GM20000 (cell line): ENCODE results near the gene RASL10B.
A peak's percentile ranks its signal among the peaks of the same experiment; 100 is the strongest.

Experiments used
- DNase-seq: peaks from one replicate; pipeline ENCODE4 v3.0.0; 2012; ENCODE audit warnings: low spot score
- TF ChIP-seq, protein P1 (sequence below): IDR thresholded peaks from 2 replicates; pipeline ENCODE4 v1.5.1; 2012; ENCODE audit warnings: mild to moderate bottlenecking, control low read depth; ENCODE audit errors: extremely low read depth, missing control alignments

Gene RASL10B, protein sequence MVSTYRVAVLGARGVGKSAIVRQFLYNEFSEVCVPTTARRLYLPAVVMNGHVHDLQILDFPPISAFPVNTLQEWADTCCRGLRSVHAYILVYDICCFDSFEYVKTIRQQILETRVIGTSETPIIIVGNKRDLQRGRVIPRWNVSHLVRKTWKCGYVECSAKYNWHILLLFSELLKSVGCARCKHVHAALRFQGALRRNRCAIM

DNA sequence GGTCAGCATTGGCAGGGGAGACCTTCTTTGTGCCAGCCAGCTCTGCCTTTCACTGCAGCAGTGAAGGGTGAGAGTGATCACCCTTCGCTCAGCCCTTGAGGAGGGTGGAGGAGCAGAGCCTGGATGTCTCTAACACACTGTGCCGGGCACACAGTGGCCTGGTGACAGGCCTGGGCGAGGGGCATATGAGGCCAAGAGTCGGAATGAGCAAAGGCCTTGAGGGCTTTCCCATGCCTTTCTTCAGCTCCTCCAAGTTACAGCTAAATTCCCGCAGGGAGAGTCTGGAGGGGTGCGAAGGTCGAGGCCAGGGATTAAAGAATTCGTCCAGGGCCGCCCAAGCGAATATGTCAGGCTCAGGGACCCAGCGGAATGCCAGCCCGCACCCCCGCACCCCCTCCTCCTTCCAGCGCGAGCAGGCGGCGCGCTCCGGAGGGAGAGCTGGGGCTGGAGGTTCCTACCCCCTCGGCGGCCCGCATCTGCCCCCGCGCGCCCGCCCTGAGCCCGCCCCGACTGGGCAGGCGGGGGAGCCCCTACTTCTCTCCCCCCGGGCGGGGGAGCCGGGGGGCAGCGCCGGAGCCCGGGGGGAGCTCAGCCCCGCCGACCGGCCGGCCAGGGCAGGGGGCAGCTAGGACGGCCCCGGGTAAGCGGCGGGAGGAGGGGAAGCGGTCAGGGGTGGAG is at the start of gene RASL10B:
TSS of gene RASL10B (plus strand) at position 401 of the 678 bp plus-strand sequence. CDS start 3,546 bp downstream, outside the sequence.
- TF ChIP-seq, protein P1, sequence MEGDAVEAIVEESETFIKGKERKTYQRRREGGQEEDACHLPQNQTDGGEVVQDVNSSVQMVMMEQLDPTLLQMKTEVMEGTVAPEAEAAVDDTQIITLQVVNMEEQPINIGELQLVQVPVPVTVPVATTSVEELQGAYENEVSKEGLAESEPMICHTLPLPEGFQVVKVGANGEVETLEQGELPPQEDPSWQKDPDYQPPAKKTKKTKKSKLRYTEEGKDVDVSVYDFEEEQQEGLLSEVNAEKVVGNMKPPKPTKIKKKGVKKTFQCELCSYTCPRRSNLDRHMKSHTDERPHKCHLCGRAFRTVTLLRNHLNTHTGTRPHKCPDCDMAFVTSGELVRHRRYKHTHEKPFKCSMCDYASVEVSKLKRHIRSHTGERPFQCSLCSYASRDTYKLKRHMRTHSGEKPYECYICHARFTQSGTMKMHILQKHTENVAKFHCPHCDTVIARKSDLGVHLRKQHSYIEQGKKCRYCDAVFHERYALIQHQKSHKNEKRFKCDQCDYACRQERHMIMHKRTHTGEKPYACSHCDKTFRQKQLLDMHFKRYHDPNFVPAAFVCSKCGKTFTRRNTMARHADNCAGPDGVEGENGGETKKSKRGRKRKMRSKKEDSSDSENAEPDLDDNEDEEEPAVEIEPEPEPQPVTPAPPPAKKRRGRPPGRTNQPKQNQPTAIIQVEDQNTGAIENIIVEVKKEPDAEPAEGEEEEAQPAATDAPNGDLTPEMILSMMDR = no peak
- peak; percentile 76 for DNase-seq

DNA sequence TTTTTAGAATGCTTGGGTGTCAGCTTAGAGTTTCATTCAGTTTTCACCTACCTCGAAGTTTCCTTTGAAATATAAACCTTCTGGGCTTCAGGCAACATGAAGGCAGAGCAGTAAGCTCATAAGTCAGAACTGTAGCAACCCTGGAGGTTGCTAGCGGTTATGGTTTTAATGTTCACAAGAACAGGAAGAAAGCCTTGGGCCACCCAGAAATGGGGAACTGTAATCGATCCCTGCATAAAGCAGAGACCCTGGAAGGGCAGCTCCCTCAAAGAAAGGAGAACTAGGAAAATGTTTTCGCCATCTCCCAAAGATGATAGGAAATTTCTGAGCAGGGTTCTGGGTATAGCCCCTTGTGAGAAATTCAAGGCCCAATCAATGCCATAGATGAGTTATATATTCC is 47.8 kb upstream of the RASL10B start:
- DNase-seq = no peak
- TF ChIP-seq, protein P1 = no peak

DNA sequence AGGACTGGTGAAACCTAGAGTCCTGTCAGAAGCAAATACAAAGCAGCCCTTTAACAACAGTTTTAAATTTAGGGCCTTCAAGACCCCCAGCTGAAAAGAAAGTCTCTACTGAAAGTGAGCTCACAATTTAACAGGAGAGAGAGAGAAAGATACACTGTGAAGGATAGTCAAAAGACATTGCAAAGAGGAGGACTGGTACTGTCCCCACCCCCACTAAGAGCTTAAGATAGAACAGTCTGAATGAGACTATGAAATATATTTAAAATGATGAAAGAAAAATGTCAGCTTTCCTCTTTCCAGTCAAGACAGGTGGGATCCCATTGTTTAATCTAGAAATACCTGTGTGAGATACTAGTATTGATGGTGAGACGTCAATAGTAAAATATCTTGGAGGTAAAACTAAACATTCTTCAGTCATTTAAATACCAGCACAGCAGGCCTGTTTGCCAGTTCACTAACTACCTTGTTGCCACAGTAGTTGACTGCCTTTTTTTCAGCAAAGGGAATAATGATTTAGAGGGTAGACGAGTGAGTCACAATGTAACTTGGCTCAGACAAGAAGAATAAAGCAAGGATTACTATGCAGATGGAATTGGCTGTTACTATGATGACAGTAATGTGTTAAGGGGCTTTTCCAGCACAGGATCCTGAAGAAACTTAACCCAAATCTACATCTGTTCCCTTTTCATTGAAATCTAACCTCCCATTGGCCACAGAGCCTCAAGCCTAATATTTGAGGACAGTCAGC is 47.2 kb upstream of the RASL10B start:
- TF ChIP-seq, protein P1 = no peak
- DNase-seq = no peak

DNA sequence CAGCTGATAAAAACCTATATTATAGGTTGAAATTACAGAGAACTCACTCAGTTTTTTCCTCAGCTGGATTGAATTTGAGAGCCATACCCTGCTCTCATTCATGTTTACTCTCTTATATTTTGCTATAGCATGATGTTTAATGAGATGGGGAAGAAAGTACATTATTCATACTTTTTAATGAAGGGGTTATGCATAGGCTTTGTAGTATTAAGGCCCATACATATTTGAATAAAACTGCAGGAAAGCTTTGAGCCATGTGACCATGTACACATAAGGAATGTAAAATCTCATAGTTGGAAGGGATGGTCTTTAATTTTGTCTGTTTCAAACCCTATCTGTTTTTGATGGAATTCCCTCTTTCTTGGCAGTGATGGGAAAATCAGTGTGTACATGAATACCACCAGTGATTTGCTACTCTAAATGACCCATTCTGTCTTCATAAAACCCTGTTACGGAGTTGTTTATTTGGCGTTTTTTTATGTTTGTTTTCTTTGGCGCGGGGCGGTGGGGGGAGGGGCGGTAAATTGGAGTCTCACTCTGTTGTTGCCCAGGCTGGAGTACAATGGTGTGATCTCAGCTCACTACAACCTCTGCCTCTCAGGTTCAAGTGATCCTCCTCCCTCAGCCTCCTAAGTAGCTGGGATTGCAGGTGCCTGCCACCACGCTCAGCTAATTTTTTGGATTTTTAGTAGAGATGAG is 38.8 kb upstream of the RASL10B start:
- no peak for DNase-seq
- TF ChIP-seq, protein P1 = no peak

DNA sequence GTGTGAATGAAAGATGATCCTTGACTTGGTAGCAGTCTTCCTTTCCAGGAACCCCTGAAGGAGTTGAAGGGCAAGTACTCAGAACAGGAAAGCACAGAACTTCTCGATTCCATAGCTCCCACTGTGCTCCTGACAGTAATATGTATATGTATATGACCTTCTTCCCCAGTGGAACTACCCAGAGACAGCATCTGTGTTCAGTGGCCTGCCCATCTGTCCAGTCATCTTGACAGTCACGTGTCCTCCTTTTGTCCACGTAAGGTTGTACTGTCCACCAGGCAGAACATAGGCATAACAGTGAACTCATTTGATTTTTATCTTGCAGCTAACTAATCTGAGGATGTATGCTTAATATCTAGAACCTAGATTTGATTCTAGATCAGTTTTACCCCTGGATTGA is 37.8 kb upstream of the RASL10B start:
- TF ChIP-seq, protein P1 = no peak
- no peak for DNase-seq

DNA sequence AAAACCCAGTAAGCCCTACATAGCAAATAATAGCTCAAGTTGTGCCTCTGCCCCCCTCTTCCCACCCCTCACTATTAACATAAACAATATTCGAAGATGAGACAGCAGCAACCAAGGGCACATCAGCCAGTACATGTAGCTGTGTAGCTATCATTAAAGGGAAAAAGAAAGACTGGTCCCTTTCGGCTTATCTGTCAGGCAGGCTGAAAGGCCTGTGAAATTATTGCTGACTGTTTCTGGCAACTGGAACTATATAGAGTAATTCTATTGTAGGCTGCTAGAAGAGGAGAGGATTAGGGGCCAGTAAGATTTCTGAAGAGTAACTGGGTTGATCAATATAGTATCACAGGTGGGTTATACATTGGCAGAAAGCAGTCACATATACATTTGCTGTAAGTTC is 36.5 kb upstream of the RASL10B start:
- no peak for DNase-seq
- TF ChIP-seq, protein P1 = no peak
